GM19193 (cell line): ENCODE measurements around the gene GALK2.

Experiments used
- POLR2A ChIP-seq: IDR thresholded peaks from 4 replicates; pipeline ENCODE4 v1.6.1; 2011; ENCODE audit not compliant: insufficient read depth, insufficient read length; ENCODE audit errors: extremely low read depth

The GALK2 gene

GRCh38 chr15:49196856-49197255 lies 26.8 kb downstream of the GALK2 start:
- TF ChIP-seq POLR2A, result no peak

- TF ChIP-seq POLR2A, result no peak
Observed at GRCh38 chr15:49199666-49200065, 29.6 kb downstream of the GALK2 start.

GRCh38 chr15:49200347-49200746 lies 30.3 kb downstream of the GALK2 start:
- TF ChIP-seq POLR2A, result no peak

- TF ChIP-seq POLR2A, result no peak
Observed at GRCh38 chr15:49212897-49213296, 42.9 kb downstream of the GALK2 start.

- TF ChIP-seq POLR2A, result no peak
Observed at GRCh38 chr15:49215768-49216739, 46.0 kb downstream of the GALK2 start.

GRCh38 chr15:49223536-49224274 lies 53.7 kb downstream of the GALK2 start:
- no peak for TF ChIP-seq POLR2A

GRCh38 chr15:49225572-49226281 lies 55.7 kb downstream of the GALK2 start:
- TF ChIP-seq POLR2A, result no peak

GRCh38 chr15:49227602-49228001 lies 57.6 kb downstream of the GALK2 start:
- no peak for TF ChIP-seq POLR2A

- TF ChIP-seq POLR2A, result no peak
Observed at GRCh38 chr15:49229922-49230321, 59.9 kb downstream of the GALK2 start.

- TF ChIP-seq POLR2A, result no peak
Observed at GRCh38 chr15:49232236-49232806, 62.3 kb downstream of the GALK2 start.

GRCh38 chr15:49235446-49236124 lies 65.5 kb downstream of the GALK2 start:
- no peak for TF ChIP-seq POLR2A

GRCh38 chr15:49236869-49237268 lies 66.8 kb downstream of the GALK2 start:
- no peak for TF ChIP-seq POLR2A

- TF ChIP-seq POLR2A, result no peak
Observed at GRCh38 chr15:49238342-49238741, 68.3 kb downstream of the GALK2 start.

GRCh38 chr15:49239105-49239504 lies 69.1 kb downstream of the GALK2 start:
- TF ChIP-seq POLR2A, result no peak

GRCh38 chr15:49242820-49243219 lies 72.8 kb downstream of the GALK2 start:
- TF ChIP-seq POLR2A, result no peak

GRCh38 chr15:49247556-49248110 lies 77.6 kb downstream of the GALK2 start:
- TF ChIP-seq POLR2A, result no peak
